ENCODE measurements around the gene UPB1. TPM values are rescaled to one million over a fixed set of nuclear protein-coding genes. Genes with fewer than 3 reads are reported as not detected.
"Not testable (repeated sequence)": the region's sequence is repeated elsewhere in the genome, so short reads cannot be mapped to it uniquely, and the experiment has no call there.

Gene UPB1
- total RNA-seq, 2 donors from 2014 or later, result 0.68 to 2.3 TPM

DNA sequence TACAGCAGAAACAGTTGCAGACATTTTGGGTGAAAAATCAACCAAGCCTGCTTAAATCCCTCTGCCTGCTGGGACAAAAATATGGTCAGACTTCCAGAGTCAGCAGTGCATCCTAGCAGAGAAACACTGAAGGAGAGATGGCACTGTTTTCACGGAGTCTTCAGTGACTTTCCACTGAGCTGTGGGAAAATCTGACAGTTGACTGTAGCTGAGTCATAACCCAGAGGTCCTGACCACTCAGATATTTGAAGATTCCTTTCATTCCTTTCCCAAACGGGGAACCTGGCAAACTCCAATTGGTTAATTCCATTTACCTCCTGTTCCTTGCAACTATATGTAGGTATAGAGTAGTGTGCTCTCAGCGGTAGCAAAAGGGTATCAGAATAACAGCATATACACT lies 20.9 kb upstream of the UPB1 start:
- DNase-seq (no peak), ATAC-seq (peak in 1 of 2 donors; percentile 76)
- intact Hi-C loops (cut with DNase I), result no loop called here

DNA sequence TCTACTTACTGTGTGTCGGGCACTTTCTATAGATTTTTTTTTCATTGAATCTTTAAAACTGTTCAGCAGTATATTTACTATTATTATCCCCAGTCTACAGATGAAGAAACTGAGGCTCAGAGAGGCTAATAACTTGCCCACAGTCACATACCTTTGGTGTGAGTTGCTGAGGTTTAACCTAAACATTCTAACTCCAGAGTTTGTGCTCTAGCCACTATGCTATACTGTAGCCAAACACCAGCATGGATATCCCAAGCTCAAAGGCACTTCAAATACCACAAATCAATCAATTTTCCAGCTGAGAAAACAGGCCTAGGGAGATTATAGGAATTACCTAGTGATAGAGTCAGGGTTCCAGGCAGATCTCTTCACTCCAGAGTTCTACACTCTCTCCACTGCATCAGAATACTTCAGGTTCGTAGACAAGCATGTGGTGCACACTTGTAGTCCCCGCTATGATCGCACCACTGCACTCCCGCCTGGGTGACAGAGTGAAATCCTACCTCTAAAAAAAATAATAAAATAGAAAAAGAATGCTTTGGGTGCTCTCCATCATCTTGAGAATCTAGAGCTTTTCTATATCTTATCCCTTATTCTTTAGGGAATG lies 20.4 kb upstream of the UPB1 start:
- intact Hi-C loops (cut with DNase I), result no loop called here
- no peak for ATAC-seq
- DNase-seq, result no peak

DNA sequence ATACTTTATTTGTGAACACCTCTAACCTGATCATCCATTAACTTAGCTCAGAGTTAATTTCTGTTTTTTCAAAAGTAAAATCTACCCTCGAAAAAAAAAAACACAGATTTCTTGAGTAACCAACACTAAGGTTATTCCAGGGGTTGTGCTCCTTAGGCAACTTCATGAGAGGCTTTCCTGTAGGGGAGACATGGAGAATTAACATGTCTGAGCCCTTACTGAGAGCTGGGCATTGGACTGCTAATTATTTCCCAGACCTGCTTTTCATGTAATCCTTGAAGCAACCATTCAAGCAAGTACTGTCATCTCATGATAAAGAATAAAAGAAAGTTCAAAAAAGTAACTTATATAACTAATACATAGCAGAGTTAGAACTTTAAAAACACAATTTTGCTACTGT lies 13.5 kb upstream of the UPB1 start:
- no peak for DNase-seq
- intact Hi-C loops (cut with DNase I), result no loop called here

DNA sequence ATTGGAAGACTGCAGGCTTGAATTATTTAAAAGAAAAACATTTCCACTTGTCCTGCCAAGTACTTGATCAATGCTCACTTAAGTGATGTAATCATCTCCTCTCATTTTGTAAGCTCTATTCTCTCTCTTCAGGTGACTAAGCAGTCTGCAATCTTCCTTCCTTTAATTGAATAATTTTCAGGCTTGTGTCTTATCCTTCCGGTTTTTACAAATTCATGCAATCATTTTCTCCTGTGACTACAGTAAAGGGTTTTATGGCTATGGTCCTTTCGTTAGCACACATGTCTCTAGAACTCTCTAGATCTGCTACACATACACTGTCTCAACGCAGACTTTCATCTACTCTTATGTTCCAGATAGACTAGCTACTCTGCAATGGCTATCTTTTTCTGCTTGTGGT lies 12.6 kb upstream of the UPB1 start:
- intact Hi-C loops (cut with DNase I), result no loop called here
- ATAC-seq (peak in 1 of 2 donors; percentile 87), DNase-seq (no peak)

More for the DNA sequence above, 13.5 kb upstream of the UPB1 start:
- no peak for ATAC-seq

DNA sequence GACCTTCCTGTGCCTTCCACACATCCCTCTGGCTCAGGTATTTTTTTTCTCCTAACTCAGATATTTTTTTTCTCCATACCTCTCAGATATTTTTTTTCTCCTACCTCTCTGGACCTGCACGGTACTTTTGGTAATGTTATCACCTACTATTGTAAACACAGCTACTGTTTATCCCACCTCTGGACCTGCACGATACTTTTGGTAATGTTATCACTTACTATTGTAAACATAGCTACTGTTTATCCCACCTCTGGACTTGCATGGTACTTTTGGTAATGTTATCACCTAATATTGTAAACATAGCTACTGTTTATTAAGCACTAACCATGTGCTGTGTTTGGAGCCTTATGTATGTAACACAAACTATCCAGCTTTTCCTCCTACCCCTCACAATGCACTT lies 12.1 kb upstream of the UPB1 start:
- no peak for ATAC-seq

DNA sequence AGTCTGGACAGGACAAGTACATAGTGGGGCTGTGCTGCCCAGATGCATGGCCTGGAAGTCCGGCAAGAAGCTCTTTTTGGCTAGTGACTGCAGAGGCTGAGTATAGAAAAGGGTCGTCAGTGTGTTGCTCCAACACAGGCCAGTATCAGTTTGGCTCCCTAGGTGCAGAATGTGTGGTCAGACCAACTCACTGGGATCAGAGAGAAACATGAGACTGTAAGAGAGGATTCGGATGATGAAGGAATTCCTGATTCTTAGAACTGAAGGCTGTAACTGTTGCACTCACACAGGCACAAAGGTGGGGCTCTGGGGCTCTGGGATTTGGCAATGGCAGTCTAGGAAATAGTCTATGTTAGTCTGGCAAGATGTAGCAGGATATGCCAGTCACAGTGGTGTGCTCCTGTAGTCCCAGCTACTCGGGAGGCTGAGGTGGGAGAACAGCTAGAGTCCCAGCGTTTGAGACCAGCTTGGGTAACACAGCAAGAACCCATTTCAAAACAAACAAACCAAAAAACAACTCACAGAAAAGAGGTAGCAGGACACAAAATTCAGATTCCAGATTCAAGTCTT lies 11.1 kb upstream of the UPB1 start:
- intact Hi-C loops (cut with DNase I), result no loop called here
- ATAC-seq (no peak), DNase-seq (no peak)

More for the DNA sequence above, 12.1 kb upstream of the UPB1 start:
- no peak for DNase-seq
- intact Hi-C loops (cut with DNase I), result no loop called here

DNA sequence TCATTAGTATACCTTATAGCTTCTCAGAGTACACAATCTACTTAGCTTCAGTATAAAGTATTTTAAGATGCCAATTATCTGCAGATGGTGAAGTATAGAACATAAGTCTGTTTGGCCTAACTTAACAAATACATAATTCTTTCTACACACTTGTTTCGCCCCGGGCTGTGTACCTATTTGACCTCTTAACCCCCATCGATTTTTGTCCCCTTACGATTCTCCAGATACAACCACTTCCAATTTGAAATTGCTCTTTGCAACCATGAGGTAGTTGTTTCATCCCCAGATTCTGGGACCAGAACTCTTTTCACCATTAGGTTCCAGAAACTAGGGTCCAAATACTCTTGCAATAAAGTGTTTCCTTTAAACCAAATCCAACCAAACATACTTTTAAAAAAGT lies 10.0 kb upstream of the UPB1 start:
- intact Hi-C loops (cut with DNase I), result loop anchor here (5.0 kb wide), 1 partner anchor 63 kb away; no protein-coding TSS in a partner anchor
- DNase-seq (no peak), ATAC-seq (no peak)

DNA sequence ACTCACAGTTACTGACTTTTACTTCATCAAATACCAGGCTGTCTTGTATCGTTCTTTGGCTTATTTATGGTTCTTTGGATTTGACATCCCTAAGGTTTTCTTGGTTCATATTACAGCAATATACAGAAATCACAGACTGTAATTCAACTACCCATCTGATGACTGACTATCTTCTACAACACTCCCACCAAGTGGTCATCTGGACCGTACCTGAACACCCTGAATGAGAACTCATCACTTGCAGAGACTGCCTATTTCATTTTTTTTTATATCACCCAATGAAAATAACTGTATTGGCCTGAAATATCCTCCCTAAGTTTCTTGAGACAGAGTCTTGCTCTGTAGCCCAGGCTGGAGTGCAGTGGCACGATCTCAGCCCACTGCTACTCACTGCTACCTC lies 9.5 kb upstream of the UPB1 start:
- ATAC-seq (peak; percentile 64 to 74), DNase-seq (no peak)
- intact Hi-C loops (cut with DNase I), result loop anchor here (5.0 kb wide), 1 partner anchor 63 kb away; no protein-coding TSS in a partner anchor

DNA sequence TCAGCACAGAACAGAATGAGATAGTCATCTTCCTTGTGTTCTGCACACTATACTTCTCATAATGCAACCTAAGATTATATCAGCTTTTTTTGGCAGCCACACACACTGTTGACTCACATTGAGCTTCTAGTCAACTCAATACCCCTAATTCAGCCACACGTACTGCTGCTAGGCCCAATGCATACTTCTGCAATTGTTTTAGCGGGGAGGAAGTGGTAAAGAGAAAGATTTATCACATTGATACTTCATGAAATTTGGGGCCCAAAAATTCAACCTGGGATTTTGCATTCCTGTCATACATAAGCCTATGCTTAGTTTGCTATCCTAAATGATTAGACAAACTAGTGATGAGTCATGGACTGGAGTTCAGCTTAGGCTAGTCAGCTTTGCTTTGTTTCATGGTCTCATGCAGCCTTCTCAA lies 8.6 kb upstream of the UPB1 start:
- intact Hi-C loops (cut with DNase I), result loop anchor here (5.0 kb wide), 1 partner anchor 64 kb away; no protein-coding TSS in a partner anchor
- ATAC-seq (no peak), DNase-seq (no peak)

DNA sequence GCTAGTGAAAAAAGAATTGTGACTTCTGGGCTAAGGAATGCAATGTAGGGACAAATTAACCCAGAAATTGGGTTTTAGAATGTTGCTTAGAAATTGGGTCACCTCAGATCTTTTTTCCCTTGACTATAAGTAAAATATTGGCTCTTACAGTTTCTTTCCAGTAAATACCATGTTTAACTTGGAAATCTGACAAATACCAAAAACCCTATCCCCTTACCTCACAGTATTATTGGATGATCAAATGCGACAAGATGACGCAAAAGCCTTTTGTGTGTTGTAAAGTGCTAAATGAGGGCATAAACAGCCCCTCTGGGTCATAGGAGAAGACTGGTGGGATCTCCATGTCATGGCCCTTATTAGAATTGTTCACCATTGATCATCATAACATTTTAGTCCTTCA lies 6.1 kb upstream of the UPB1 start:
- DNase-seq (no peak), ATAC-seq (no peak)
- intact Hi-C loops (cut with DNase I), result loop anchor here (5.0 kb wide), 1 partner anchor 67 kb away; no protein-coding TSS in a partner anchor

DNA sequence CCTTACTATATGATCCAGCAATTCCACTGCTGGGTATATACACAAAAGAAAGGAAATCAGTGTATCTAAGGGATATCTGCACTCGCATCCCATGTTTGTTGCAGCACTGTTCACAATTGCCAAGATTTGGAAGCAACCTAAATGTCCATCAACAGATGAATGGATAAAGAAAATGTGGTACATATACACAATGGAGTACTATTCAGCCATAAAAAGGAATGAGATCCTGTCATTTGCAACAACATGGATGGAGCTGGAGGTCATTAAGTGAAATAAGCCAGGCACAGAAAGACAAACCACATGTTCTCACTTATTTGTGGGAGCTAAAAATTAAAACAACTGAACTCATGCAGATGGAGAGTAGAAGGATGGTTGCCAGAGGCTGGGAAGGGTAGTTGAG lies 5.7 kb upstream of the UPB1 start:
- not testable (repeated sequence) for DNase-seq
- intact Hi-C loops (cut with DNase I), result loop anchor here (5.0 kb wide), 1 partner anchor 67 kb away; no protein-coding TSS in a partner anchor

DNA sequence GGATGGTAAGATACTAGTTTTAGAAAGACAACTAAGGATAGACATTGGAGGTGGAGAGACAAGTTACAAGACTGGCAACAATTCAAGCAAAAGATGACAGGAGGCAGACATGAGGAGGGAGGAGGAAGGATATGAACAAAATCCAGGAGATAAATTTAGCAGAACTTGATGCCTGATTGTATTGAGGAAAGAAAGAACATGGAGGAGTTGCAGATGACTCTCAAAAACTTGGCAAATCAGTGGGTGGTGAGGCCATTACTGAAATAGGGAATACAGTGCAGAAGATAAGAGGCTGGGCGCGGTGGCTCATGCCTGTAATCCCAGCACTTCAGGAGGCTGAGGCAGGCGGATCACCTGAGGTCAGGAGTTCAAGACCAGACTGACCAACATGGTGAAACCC lies 2.7 kb upstream of the UPB1 start:
- DNase-seq, result no peak
- ATAC-seq, result no peak
- intact Hi-C loops (cut with DNase I), result no loop called here

More for the DNA sequence above, 5.7 kb upstream of the UPB1 start:
- ATAC-seq, result not testable (repeated sequence)

DNA sequence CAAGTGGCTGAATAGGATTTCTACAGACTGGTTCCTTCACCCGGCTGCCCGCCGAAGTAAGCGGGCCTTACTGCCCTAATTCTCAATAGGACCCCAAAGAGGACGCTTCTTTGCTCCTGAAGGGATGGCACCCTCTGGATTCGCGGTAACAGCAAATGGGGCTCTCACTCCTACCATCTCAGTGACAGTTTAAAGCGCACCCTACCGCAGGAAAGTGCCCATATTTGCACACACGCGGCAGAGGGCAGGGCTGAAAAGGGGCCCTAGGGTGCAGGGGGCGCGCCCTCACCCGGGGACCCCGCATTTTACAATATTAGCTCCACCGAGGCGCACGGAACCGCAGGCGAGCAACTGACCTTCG lies 985 bp upstream of the UPB1 start:
- DNase-seq, result no peak
- intact Hi-C loops (cut with DNase I), result no loop called here
- ATAC-seq, result peak in 1 of 2 donors; percentile 7

DNA sequence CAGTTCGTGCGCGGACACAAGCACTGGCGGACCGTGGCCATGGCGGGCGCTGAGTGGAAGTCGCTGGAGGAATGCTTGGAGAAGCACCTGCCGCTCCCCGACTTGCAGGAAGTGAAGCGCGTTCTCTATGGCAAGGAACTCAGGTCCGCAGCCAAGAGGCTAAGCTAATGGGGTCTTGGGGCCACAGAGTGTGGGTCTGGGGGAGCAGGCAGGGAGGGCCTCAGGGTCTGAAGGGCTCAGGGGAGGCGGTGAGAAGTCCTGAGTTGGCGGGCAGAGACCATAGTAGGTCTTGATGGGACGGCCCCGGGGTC lies 188 bp downstream of the UPB1 start:
- ATAC-seq, result peak in 1 of 2 donors; percentile 4

DNA sequence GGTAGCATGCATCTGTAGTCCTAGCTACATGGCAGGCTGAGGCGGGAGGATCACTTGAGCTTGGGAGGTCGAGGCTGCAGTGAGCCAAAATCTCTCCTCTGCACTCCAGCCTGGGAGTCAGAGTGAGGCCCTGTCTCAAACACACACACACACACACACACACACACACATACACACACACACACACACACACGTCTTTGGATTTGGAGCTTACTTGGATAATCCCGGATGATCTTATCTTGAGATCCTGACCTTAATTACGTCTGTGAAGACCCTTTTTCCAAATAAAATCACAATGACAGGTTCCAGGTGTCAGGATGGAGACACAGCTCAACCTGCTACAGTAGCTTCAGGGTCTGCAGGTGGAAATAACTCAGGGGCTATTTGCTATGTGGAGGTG lies 1.1 kb downstream of the UPB1 start:
- DNase-seq (no peak), ATAC-seq (no peak)
- intact Hi-C loops (cut with DNase I), result no loop called here

More for the DNA sequence above, 188 bp downstream of the UPB1 start:
- intact Hi-C loops (cut with DNase I), result no loop called here
- DNase-seq, result no peak

DNA sequence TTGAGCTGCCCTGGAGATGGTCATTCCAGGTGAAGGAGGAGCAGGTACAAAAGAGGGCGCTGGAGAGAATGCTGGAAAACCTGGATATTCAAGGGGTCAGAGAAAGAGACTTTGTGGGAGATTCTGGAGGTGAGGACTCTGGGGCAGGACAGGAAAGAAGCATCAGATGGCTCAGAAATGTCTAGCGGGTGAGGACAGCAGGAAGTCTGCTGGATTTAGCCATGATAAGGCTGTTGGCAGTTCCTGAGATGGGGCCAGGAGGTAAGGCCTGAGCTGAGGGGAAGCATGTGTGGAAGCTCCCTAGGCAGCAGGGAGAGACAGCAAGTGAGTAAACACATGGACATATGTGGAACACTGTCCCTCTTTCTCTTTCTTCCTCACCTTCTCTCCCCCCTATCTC lies 1.5 kb downstream of the UPB1 start:
- ATAC-seq (no peak), DNase-seq (no peak)
- intact Hi-C loops (cut with DNase I), result no loop called here

DNA sequence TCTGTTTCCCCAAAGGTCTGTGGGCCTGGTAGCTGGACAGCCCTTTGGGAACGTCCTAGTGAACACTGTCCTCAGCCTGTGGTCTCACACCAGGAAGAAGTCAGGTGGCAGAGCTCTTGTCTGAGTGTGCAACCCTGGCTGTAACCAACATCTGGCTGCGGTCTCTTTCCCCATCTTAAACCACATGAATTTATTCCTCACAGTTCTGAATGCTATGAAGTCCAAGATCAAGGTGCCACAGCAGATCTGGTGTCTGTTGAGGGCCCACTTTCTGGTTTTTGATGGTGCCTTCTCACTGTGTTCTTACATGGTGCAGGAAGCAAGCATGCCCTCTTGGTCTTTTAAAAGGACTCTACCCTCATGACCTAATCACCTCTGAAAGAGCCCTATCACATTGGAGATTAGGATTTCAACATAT lies 2.7 kb downstream of the UPB1 start:
- ATAC-seq, result no peak
- intact Hi-C loops (cut with DNase I), result no loop called here
- no peak for DNase-seq

DNA sequence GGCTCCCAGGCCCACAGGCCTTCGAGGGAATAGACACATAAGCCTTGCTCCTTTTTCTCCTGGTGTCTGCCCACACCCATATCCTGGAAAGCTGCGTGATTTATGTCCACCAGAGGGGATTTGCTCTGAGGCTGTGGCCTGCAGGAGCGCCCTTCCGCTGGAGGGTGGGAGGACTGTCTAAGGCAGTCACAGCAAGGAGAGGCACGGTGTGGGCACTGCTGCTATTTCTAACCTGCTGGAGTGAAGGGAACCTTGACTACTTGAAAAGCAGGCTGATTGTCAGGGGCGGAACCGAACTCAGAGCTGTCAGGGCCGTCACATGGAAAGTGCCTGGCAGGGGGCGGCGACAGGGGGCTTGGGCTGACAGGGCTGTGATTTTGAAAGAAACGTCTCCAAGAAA lies 3.7 kb downstream of the UPB1 start:
- ATAC-seq, result no peak

DNA sequence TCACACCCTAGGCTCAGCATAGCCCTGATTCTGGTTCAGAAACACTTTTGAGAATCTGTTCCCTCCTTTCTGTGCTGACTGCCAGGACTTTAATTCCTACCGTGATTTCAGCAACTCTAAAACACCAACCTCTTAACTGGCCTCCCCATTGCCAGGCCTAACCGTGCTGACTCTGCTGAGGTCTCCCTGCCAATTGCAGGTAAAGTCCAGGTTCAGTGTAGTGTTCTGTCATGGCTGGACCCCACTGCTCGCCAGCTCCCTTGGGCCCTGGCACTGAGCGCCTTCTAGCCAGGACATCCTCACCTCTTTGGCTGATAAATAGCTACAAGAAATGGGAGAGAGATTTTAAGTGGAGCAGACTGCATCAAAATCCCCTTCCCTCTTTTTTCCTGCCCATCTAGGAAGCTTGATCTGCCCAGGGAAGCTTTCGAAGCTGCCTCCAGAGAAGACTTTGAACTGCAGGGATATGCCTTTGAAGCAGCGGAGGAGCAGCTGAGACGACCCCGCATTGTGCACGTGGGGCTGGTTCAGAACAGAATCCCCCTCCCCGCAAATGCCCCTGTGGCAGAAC lies 4.7 kb downstream of the UPB1 start:
- intact Hi-C loops (cut with DNase I), result loop anchor here in 1 of 2 donors (5.0 kb wide), 1 partner anchor 77 kb away; no protein-coding TSS in a partner anchor
- DNase-seq, result no peak
- ATAC-seq, result no peak

More for the DNA sequence above, 3.7 kb downstream of the UPB1 start:
- DNase-seq, result no peak
- intact Hi-C loops (cut with DNase I), result no loop called here

DNA sequence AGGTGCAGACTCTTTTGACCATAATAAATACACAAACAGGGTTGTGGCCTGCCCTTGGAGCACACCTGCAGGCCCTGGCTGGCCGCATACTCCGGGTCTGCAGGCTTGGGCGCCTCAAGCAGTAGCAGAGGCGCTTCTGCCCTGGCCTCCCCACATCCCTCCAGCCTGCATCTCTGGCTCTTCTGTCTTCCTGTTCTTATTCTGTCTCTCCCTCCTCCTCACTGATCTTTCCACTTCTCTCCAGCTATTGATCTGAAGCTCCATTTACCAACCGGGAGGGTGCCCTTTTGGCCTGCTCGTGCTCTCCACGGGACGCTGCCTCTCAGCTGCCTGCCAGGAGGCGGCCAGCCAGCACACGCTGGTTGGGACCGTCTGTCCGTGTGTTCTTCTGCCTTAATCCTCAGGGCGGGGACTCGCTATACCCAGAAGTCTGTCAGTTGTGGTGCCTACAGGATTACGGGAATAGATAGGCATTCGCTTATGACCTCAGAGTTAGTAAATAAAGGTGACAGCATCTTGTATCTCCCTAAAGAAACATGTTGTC lies 5.2 kb downstream of the UPB1 start:
- peak; percentile 51 to 74 for ATAC-seq
- DNase-seq, result no peak
- intact Hi-C loops (cut with DNase I), result loop anchor here in 1 of 2 donors (5.0 kb wide), 1 partner anchor 78 kb away; no protein-coding TSS in a partner anchor

All from left cardiac atrium (tissue), 4 donors.